ENCODE data around the gene INPP5D. TPM values are rescaled to one million over a fixed set of nuclear protein-coding genes. Genes with fewer than 3 reads are reported as not detected.
"Not testable (repeated sequence)": the region's sequence is repeated elsewhere in the genome, so short reads cannot be mapped to it uniquely, and the experiment has no call there.

Gene INPP5D
- total RNA-seq, 1 donor from 2014 or later = 0.28 TPM

DNA sequence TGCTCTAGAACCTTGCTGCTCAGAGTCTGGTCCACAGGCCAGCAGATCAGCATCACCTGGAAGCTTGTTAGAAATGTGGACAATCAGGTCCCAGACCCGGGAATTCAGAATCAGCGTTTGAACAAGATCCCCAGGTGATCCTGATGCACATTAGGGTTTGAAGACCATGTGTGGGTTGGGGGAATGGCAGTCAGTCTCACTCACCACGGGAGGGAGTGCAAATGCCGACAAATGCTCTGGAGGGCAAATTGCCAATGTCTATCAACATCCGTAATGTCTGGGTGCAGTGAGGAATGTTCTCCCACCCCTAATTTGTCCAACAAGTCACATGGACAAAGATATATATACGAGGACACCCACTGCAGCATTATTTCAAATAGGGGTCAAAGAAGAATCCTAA lies 34.5 kb downstream of the INPP5D start:
- Mint-ChIP-seq H3K9me3 (no peaks in the 10 kb centered on the region), H3K27ac (ENCODE audit: unreplicated experiment) (no peak overlapping the region), H3K4me3 (no peak overlapping the region), H3K4me1 (no peaks in the 10 kb centered on the region), H3K36me3 (ENCODE audit: low read depth) (no peaks in the 10 kb centered on the region), H3K27me3 (ENCODE audit: low read depth) (peaks cover 7% of the 10 kb centered on the region)
- TF ChIP-seq, protein P1, sequence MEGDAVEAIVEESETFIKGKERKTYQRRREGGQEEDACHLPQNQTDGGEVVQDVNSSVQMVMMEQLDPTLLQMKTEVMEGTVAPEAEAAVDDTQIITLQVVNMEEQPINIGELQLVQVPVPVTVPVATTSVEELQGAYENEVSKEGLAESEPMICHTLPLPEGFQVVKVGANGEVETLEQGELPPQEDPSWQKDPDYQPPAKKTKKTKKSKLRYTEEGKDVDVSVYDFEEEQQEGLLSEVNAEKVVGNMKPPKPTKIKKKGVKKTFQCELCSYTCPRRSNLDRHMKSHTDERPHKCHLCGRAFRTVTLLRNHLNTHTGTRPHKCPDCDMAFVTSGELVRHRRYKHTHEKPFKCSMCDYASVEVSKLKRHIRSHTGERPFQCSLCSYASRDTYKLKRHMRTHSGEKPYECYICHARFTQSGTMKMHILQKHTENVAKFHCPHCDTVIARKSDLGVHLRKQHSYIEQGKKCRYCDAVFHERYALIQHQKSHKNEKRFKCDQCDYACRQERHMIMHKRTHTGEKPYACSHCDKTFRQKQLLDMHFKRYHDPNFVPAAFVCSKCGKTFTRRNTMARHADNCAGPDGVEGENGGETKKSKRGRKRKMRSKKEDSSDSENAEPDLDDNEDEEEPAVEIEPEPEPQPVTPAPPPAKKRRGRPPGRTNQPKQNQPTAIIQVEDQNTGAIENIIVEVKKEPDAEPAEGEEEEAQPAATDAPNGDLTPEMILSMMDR (conservative IDR thresholded peaks at IDR 0.05) = no peak
- no peak for DNase-seq (ENCODE audit: low read depth, low spot score)

DNA sequence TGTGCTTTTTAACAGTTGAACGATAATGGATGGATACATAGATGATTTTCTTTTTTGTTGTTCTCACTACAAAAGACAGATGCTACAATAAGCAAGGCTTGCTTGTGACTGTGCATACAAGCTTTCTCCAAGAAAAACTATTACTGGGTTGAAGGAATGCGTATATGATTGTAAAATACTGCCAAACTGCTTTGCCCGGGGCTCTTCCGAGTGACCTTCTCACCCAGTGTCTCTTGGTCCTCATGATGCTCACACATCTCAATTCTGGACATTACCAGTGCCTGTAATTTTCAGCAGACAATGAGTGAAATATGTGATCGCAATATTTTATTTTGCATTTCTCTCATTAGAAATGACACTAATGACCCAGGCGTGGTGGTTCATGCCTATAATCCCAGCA lies 35.9 kb downstream of the INPP5D start:
- H3K27ac Mint-ChIP-seq (ENCODE audit: unreplicated experiment) = no peak overlapping the region
- H3K27me3 Mint-ChIP-seq (ENCODE audit: low read depth) = peaks cover 7% of the 10 kb centered on the region
- no peaks in the 10 kb centered on the region for H3K36me3 Mint-ChIP-seq (ENCODE audit: low read depth)
- TF ChIP-seq, protein P1 (conservative IDR thresholded peaks at IDR 0.05) = no peak
- DNase-seq (ENCODE audit: low read depth, low spot score) = no peak
- H3K9me3 Mint-ChIP-seq = no peaks in the 10 kb centered on the region
- H3K4me3 Mint-ChIP-seq = no peak overlapping the region
- H3K4me1 Mint-ChIP-seq = no peaks in the 10 kb centered on the region

DNA sequence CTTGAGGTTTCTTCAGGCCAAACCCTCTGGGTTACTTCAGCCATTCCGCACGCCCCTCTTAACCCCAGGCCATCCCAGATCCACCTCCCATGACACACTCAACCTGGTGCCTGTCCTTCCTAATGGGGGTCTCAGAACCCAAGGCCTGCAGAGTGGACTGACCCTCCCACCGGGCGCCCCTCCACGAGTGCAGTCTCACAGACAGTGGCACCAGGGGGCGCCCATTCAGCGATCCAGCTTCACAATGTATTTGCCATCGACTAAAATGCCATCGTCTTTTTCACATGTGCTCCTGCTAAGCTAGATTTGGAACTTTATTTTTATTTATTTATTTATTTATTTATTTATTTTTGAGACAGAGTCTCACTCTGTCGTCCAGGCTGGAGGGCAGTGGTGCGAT lies 38.5 kb downstream of the INPP5D start:
- peak; percentile 18 for DNase-seq (ENCODE audit: low read depth, low spot score)

DNA sequence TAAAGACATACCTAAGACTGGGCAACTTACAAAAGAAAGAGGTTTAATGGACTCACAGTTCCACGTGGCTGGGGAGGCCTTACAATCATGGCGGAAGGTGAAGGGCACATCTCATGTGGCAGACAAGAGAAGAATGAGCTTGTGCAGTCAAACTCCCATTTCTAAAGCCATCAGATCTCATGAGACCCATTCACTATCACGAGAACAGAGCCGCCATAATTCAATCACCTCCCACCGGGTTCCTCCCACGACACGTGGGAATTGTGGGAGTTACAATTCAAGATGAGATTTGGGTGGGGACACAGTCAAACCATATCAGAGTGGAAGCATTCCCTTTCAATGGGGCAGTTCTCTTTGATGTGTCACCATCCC lies 39.7 kb downstream of the INPP5D start:
- H3K4me3 Mint-ChIP-seq; H3K27me3 Mint-ChIP-seq (ENCODE audit: low read depth); H3K27ac Mint-ChIP-seq (ENCODE audit: unreplicated experiment); H3K9me3 Mint-ChIP-seq; H3K36me3 Mint-ChIP-seq (ENCODE audit: low read depth); H3K4me1 Mint-ChIP-seq; DNase-seq (ENCODE audit: low read depth, low spot score): not testable (repeated sequence)

More for the DNA sequence above, 38.5 kb downstream of the INPP5D start:
- Mint-ChIP-seq H3K27me3 (ENCODE audit: low read depth) (peaks cover 7% of the 10 kb centered on the region), H3K4me3 (no peak overlapping the region), H3K4me1 (peaks cover 4% of the 10 kb centered on the region), H3K27ac (ENCODE audit: unreplicated experiment) (no peak overlapping the region), H3K36me3 (ENCODE audit: low read depth) (no peaks in the 10 kb centered on the region), H3K9me3 (no peaks in the 10 kb centered on the region)
- TF ChIP-seq, protein P1 (conservative IDR thresholded peaks at IDR 0.05) = peak; percentile 42

DNA sequence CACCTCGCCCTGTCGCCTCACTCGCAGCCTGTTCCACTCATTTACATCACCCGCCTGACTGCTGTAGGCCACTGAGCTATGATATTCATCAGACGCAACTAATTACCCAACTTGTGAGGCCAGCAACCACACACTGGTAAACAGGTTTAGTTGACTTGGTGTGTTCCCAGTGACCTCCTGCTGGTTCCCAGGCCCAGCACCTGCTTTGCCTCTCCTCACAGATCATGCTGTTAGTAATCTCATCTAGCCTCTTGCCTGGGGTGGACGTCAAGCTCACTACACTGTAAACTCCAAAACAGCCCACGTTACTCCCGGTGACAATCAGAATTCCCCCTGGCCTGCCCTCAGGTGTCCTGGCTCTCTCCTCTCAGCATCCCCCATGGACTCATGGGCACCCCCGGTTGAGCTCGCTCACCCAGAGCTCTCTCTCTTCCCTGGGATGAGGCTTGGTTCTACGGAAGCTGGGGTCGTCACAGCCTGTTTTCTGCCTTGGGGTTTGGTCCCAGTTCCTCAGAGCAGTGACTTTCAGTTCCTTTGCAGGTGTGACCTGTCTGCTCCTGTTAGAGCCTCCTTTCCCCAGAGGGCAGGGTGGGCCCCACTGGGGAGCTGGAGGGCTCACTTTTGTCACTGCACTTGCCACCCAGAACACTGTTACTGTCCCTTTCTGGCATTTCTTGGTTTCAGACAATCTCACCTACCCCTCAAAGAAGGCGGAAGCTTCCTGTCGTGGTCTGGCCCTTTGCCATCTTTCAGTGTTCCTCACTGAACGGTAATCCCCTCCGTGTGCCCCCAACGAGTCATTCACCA lies 40.3 kb downstream of the INPP5D start:
- TF ChIP-seq, protein P1 (conservative IDR thresholded peaks at IDR 0.05) = no peak
- no peak for DNase-seq (ENCODE audit: low read depth, low spot score)
- Mint-ChIP-seq H3K27me3 (ENCODE audit: low read depth) (no peaks in the 10 kb centered on the region), H3K4me3 (no peak overlapping the region), H3K9me3 (no peaks in the 10 kb centered on the region), H3K27ac (ENCODE audit: unreplicated experiment) (peak overlapping the region; percentile 50), H3K4me1 (peaks cover 4% of the 10 kb centered on the region), H3K36me3 (ENCODE audit: low read depth) (no peaks in the 10 kb centered on the region)

DNA sequence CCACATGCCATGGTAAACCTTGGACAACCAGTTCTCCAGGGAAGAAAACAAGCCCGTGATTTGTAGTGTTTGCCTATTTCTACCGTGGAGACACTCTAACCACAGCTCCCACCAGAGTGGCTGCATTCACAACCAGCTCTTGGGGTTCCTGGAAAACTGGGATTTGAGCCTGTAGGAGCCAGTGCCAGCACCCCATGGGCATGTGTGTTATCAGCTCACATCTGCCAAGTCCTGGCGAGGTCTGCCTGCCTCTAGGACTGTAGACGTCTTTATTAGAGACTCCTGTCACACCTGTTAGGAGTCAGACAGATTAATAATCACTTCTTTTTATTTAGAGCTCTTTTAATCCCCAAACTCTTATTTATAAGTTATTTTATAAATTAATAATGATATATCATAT lies 41.0 kb downstream of the INPP5D start:
- no peak for DNase-seq (ENCODE audit: low read depth, low spot score)
- Mint-ChIP-seq H3K9me3 (no peaks in the 10 kb centered on the region), H3K27ac (ENCODE audit: unreplicated experiment) (no peak overlapping the region), H3K4me3 (no peak overlapping the region), H3K27me3 (ENCODE audit: low read depth) (no peaks in the 10 kb centered on the region), H3K36me3 (ENCODE audit: low read depth) (no peaks in the 10 kb centered on the region), H3K4me1 (peaks cover 4% of the 10 kb centered on the region)
- TF ChIP-seq, protein P1 (conservative IDR thresholded peaks at IDR 0.05) = no peak

Data from neural crest cell (in vitro differentiated cells).